WTC11 (cell line): ENCODE measurements around the gene NPAS3.

Experiments used
- AFF4 ChIP-seq: sonication (generic); formaldehyde crosslinking; IDR thresholded peaks from 2 replicates; pipeline ENCODE4 v1.8.1; 2023; ENCODE audit warnings: mild to moderate bottlenecking, missing genetic modification reagents, borderline replicate concordance
- ATF3 ChIP-seq: sonication (generic); formaldehyde crosslinking; conservative IDR thresholded peaks from 2 replicates; pipeline ENCODE4 v1.8.1; 2022; ENCODE audit warnings: mild to moderate bottlenecking, missing genetic modification reagents
- CREB1 ChIP-seq: sonication (generic); formaldehyde crosslinking; IDR thresholded peaks from 2 replicates; pipeline ENCODE4 v1.8.0; 2023; ENCODE audit warnings: mild to moderate bottlenecking, missing genetic modification reagents
- CTCF ChIP-seq: fragments of 200-600 bp; IDR thresholded peaks from 2 replicates; pipeline ENCODE4 v1.8.0; 2022; ENCODE audit warnings: antibody characterized with exemption
- FOXJ3 ChIP-seq: sonication (generic); formaldehyde crosslinking; IDR thresholded peaks from 2 replicates; pipeline ENCODE4 v1.9.0; 2021; ENCODE audit warnings: missing genetic modification reagents, mild to moderate bottlenecking, borderline replicate concordance
- GABPB1 ChIP-seq: sonication (generic); formaldehyde crosslinking; IDR thresholded peaks from 2 replicates; pipeline ENCODE4 v1.8.1; 2023; ENCODE audit warnings: mild to moderate bottlenecking, missing genetic modification reagents
- MLX ChIP-seq: sonication (generic); formaldehyde crosslinking; IDR thresholded peaks from 2 replicates; pipeline ENCODE4 v1.8.1; 2023; ENCODE audit warnings: mild to moderate bottlenecking, missing genetic modification reagents, moderate library complexity
- NFE2L1 ChIP-seq: sonication (generic); formaldehyde crosslinking; IDR thresholded peaks from 2 replicates; pipeline ENCODE4 v1.8.1; 2023; ENCODE audit warnings: missing genetic modification reagents
- PREB ChIP-seq: sonication (generic); formaldehyde crosslinking; IDR thresholded peaks from 2 replicates; pipeline ENCODE4 v1.8.1; 2022; ENCODE audit warnings: mild to moderate bottlenecking, missing genetic modification reagents, moderate library complexity, borderline replicate concordance
- RORB ChIP-seq: fragments of 250-450 bp; sonication (Bioruptor Pico); IDR thresholded peaks from 2 replicates; pipeline ENCODE4 v1.9.0; 2021; ENCODE audit warnings: mild to moderate bottlenecking
- ZSCAN18 ChIP-seq: fragments of 250-450 bp; sonication (Bioruptor Pico); IDR thresholded peaks from 2 replicates; pipeline ENCODE4 v2.1.2; 2022; ENCODE audit warnings: mild to moderate bottlenecking, moderate library complexity

- no peak for TF ChIP-seq ZSCAN18 (CRISPR knock-in tag)
- no peak for TF ChIP-seq CTCF
- no peak for TF ChIP-seq AFF4
- no peak for TF ChIP-seq CREB1 (CRISPR knock-in tag)
- TF ChIP-seq RORB, result no peak
- no peak for TF ChIP-seq MLX (CRISPR knock-in tag)
- no peak for TF ChIP-seq GABPB1 (CRISPR knock-in tag)
- no peak for TF ChIP-seq PREB (CRISPR knock-in tag)
- no peak for TF ChIP-seq NFE2L1 (CRISPR knock-in tag)
- TF ChIP-seq ATF3 (CRISPR knock-in tag), result no peak
- no peak for TF ChIP-seq FOXJ3 (CRISPR knock-in tag)
These were observed 352.9 kb downstream of the NPAS3 start for GRCh38 chr14:33291529-33292104.
